ENCODE results near the gene EFNA4.

- no peak for TF ChIP-seq RXRA (IDR thresholded peaks at IDR 0.05)
- no peak for TF ChIP-seq CTCF (IDR thresholded peaks at IDR 0.05; ENCODE audit: low read depth, low read length, missing input control)
- no peak for TF ChIP-seq ATF3 (IDR thresholded peaks at IDR 0.05)
- TF ChIP-seq GABPA (IDR thresholded peaks at IDR 0.05 in 1 of 2, conservative IDR thresholded peaks at IDR 0.05 in 1 of 2), result no peak
- no peak for TF ChIP-seq RAD21 (IDR thresholded peaks at IDR 0.05)
These were observed 24.3 kb upstream of the EFNA4 start for GRCh38 chr1:155039308-155039669.

Data from liver (tissue), 3 donors.